Measurements from ENCODE around the gene USP15. TPM values are rescaled to one million over a fixed set of nuclear protein-coding genes. Genes with fewer than 3 reads are reported as not detected.

The USP15 gene
- total and polyA plus RNA-seq, 2 of the 8 experiments (the other 6 are each of a cell fraction or from before 2014, with no cell fraction given) = 12.7 to 38.6 TPM

DNA sequence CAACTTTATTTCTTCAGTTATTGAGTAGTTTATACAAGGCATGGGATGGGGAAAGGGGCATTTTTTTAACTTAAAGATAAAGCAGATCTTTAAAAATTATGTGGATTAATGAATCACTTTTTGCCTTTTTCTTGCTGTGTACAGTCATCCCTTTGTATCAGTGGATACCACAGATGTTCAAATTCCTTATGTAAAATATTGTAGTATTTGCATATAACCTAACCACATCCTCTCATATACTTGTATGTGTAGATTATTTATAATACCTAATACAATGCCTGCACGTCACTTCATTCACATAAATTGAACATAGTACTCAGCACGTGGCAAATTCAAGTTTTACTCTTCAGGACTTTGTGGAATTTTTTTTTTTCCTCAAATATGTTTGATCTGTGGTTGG lies 139.9 kb downstream of the USP15 start:
- no peaks in the 10 kb centered on the region for H3K79me2 ChIP-seq (ENCODE audit: control insufficient read depth in 1 of 2, insufficient read depth in 2 of 2, low read length in 2 of 2)
- H3K79me1 ChIP-seq (ENCODE audit: low read depth, low read length) = no peaks in the 10 kb centered on the region
- no peak overlapping the region for H4K91ac ChIP-seq (replicated peaks; ENCODE audit: insufficient read length, low read length)
- ChIA-PET POLR2A (ENCODE audit: partially characterized antibody) (no interaction called here), CTCF (ENCODE audit: partially characterized antibody) (no interaction called here)
- no peak overlapping the region for H3K4ac ChIP-seq (replicated peaks; ENCODE audit: insufficient read length, low read depth, low read length)
- H3K4me1 ChIP-seq (replicated peaks in 1 of 4; ENCODE audit: control insufficient read depth in 3 of 4, insufficient read depth in 4 of 4, low read length in 3 of 4) = no peaks in the 10 kb centered on the region
- H3K18ac ChIP-seq (ENCODE audit: extremely low read depth, low read length) = no peak overlapping the region
- H2BK5ac ChIP-seq (ENCODE audit: low read depth, low read length) = no peak overlapping the region
- H3K14ac ChIP-seq (ENCODE audit: insufficient read length) = no peak overlapping the region
- H3K56ac ChIP-seq (replicated peaks; ENCODE audit: insufficient read length, low read depth, low read length) = no peak overlapping the region
- H3K23ac ChIP-seq (ENCODE audit: insufficient read length) = no peak overlapping the region
- no peak overlapping the region for H3K9ac ChIP-seq (replicated peaks in 1 of 4; ENCODE audit: extremely low read depth in 1 of 4, low read depth in 3 of 4, low read length in 3 of 4)
- peaks cover 0 to 11% (median 1%) of the 10 kb centered on the region in 4 experiments; a peak in 1 of 8 replicates for H3K36me3 ChIP-seq (ENCODE audit: control insufficient read depth in 2 of 4, insufficient read depth in 4 of 4, low read length in 3 of 4)
- H4K20me1 ChIP-seq (replicated peaks in 1 of 2; ENCODE audit: control insufficient read depth in 1 of 2, insufficient read depth in 2 of 2, low read length in 2 of 2) = no peaks in the 10 kb centered on the region
- no peak overlapping the region for H4K5ac ChIP-seq (ENCODE audit: insufficient read length, low read depth, low read length)
- H3K23me2 ChIP-seq (ENCODE audit: low read depth, low read length) = no peaks in the 10 kb centered on the region
- H3K27ac ChIP-seq (ENCODE audit: low read depth, low read length) = no peak overlapping the region
- WGBS, 2 experiments (ENCODE audit: extremely low coverage in 1 of 2, insufficient coverage in 1 of 2, insufficient read length in 1 of 2, insufficient replicate concordance in 2 of 2, low coverage in 1 of 2, low lambda C conversion rate in 2 of 2, missing lambda C conversion rate in 1 of 2) = 80% methylated on average over 2 of the region's 2 CpGs; no CpG with 5 or more reads in 1 of the 2 experiments
- H2AFZ ChIP-seq (ENCODE audit: low read length) = no peak overlapping the region
- no peak overlapping the region for H2BK15ac ChIP-seq (ENCODE audit: low read length)
- FAIRE-seq (no peak), DNase-seq (ENCODE audit: low read depth in 1 of 2, low spot score in 2 of 2) (no peak)
- H3K27me3 ChIP-seq (replicated peaks in 1 of 4; ENCODE audit: control insufficient read depth in 3 of 4, extremely low read depth in 1 of 4, insufficient read depth in 3 of 4, low read length in 3 of 4) = no peaks in the 10 kb centered on the region
- H2BK12ac ChIP-seq (ENCODE audit: low read depth, low read length) = no peak overlapping the region
- no peak overlapping the region for H2BK20ac ChIP-seq (ENCODE audit: low read length)
- H4K8ac ChIP-seq (ENCODE audit: extremely low read depth, insufficient read depth, low read length) = no peak overlapping the region
- H3K4me3 ChIP-seq (ENCODE audit: extremely low read depth in 1 of 4, insufficient read depth in 2 of 4, low read depth in 3 of 4, low read length in 4 of 4) = no peak overlapping the region
- H3K4me2 ChIP-seq (ENCODE audit: insufficient read depth in 1 of 2, low read depth in 2 of 2, low read length in 2 of 2) = no peak overlapping the region
- H2BK120ac ChIP-seq (replicated peaks; ENCODE audit: low read depth, low read length) = no peak overlapping the region
- no peaks in the 10 kb centered on the region for H3K9me3 ChIP-seq (ENCODE audit: insufficient read depth in 2 of 2, low read depth in 1 of 2, low read length in 1 of 2)
- no peak overlapping the region for H2AK5ac ChIP-seq (ENCODE audit: low read depth, low read length)
- TF ChIP-seq NRF1 (IDR thresholded peaks at IDR 0.05; ENCODE audit: low read depth, low read length) (no peak), GTF2F1 (IDR thresholded peaks at IDR 0.05; ENCODE audit: borderline replicate concordance, low read depth, low read length) (no peak), NANOG (IDR thresholded peaks at IDR 0.05; ENCODE audit: insufficient read depth, low read depth, low read length, poor library complexity, severe bottlenecking) (no peak), TCF12 (IDR thresholded peaks at IDR 0.05; ENCODE audit: low read depth, low read length) (no peak), MAX (IDR thresholded peaks at IDR 0.05) (no peak), KDM4A (IDR thresholded peaks at IDR 0.05; ENCODE audit: low read depth, low read length, severe bottlenecking) (no peak), JUN (IDR thresholded peaks at IDR 0.05; ENCODE audit: low read depth, low read length) (no peak), YY1 (IDR thresholded peaks at IDR 0.05; ENCODE audit: low read depth, low read length) (no peak), CEBPB (IDR thresholded peaks at IDR 0.05; ENCODE audit: low read depth, low read length) (no peak), RFX5 (IDR thresholded peaks at IDR 0.05; ENCODE audit: borderline replicate concordance, low read depth, low read length) (no peak), RNF2 (IDR thresholded peaks at IDR 0.05; ENCODE audit: borderline replicate concordance, low read depth, low read length, missing control alignments, poor library complexity, severe bottlenecking) (no peak), JUND (IDR thresholded peaks at IDR 0.05; ENCODE audit: low read length) (no peak), RBBP5 (IDR thresholded peaks at IDR 0.05; ENCODE audit: borderline replicate concordance, low read depth, low read length) (no peak)
- TF ChIP-seq, protein P1, sequence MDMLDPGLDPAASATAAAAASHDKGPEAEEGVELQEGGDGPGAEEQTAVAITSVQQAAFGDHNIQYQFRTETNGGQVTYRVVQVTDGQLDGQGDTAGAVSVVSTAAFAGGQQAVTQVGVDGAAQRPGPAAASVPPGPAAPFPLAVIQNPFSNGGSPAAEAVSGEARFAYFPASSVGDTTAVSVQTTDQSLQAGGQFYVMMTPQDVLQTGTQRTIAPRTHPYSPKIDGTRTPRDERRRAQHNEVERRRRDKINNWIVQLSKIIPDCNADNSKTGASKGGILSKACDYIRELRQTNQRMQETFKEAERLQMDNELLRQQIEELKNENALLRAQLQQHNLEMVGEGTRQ (IDR thresholded peaks at IDR 0.05; ENCODE audit: low read length) = no peak

Measured in H1 (cell line).